ENCODE data around the gene SMYD5.

The SMYD5 gene

DNA sequence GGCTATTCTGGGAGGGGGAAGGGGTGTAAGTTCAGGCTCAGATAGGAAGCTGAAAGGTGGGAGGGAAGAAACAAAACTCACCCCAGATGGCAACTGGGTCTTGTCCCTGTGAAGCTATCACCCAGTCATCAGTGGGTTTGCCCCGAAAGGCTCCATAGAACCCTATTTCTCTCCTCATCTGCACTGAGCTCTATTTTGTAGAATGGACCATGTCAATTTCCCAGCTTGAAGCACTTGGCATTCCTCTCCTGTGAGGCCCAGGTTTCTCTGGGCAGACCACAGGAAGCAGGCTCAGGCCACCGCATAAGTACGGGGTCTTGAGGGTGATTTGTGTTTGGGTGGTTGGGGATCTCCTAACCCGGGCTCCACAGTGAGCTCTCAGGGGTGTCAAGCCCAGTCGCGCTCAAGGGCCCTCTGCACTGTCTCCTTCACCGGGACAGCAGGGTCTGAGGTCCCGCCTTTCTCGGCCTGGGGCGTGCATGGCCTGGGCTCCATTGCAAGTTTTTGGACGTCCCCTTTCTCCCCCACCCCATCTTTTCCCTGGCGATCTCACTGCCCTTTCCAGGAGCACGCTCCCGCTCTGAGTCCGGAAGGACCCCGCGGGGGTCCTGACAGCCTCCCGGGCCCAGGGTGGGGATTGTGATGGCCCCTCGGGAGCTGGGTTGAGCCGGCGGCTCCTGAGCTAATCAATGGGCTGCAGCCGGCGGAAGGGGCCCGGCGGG is 38.9 kb upstream of the SMYD5 start:
- no peak for DNase-seq (ENCODE audit: extremely low read depth, low read depth)
- peak overlapping the region; percentile 26 for H3K4me3 ChIP-seq (replicated peaks; ENCODE audit: low read depth, low read length)
- TF ChIP-seq, protein P1, sequence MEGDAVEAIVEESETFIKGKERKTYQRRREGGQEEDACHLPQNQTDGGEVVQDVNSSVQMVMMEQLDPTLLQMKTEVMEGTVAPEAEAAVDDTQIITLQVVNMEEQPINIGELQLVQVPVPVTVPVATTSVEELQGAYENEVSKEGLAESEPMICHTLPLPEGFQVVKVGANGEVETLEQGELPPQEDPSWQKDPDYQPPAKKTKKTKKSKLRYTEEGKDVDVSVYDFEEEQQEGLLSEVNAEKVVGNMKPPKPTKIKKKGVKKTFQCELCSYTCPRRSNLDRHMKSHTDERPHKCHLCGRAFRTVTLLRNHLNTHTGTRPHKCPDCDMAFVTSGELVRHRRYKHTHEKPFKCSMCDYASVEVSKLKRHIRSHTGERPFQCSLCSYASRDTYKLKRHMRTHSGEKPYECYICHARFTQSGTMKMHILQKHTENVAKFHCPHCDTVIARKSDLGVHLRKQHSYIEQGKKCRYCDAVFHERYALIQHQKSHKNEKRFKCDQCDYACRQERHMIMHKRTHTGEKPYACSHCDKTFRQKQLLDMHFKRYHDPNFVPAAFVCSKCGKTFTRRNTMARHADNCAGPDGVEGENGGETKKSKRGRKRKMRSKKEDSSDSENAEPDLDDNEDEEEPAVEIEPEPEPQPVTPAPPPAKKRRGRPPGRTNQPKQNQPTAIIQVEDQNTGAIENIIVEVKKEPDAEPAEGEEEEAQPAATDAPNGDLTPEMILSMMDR (IDR thresholded peaks at IDR 0.05; ENCODE audit: low read depth, low read length, missing control alignments): no peak

DNA sequence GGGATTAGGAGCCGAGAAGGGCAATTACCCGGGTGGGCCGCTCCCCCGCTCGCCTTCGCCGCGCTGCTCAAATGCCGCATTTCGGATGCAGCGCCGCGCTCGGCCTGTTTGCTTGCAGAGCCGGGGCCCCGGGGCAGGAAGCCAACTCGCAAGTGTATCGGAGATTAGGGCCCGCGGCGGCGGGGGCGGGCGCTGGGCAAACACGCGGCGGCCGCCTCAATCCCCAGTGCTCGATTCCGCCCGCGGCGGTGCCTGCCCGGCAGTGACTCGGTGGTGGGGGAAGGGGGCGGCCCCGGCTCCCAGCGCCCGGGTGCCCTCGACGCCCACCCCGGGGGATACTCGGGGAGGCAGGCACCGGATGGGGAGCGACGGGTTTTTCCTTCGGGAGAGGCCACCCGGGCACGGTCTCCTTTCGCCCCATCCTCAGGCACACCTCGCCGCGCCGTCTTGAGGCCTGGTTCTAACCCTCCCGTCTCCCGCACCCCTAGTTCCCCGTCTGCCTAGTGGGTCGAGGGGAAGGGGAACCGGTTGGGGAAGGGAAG is 38.3 kb upstream of the SMYD5 start:
- TF ChIP-seq, protein P1 (IDR thresholded peaks at IDR 0.05; ENCODE audit: low read depth, low read length, missing control alignments): no peak
- peak overlapping the region; percentile 26 for H3K4me3 ChIP-seq (replicated peaks; ENCODE audit: low read depth, low read length)
- DNase-seq (ENCODE audit: extremely low read depth, low read depth): no peak

DNA sequence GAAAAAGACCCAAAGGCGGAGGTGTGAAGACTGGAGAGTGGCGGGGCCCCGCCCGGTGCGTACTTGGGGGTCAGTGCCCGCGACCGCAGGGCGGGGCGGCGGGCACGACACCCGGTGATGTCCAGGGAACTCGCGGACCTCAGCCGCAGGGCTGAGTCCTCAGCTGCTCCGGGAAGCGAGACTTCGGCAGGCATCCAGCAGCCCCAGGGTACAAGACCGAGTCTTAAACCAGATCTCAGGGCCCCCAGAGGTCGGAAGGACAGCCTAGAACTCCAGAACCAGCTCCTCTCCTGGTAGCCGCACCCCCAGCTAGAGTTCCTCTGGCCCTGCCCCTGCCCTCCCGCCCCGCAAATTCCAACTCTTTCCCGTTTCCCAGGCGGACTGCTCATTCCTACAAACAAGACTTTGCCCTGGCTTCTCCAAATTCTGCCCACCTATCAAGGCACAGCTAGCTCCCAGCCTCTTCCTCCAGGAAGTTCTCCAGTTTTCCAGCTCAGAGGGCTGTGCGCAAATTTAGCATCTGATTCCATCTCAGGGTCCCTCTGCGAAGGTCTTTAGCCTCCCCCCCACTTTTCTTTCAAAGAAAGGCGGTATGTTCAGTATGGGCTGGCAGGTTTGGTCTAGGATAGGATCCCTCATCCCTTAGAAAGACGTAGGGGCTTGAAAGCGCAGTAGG is 37.7 kb upstream of the SMYD5 start:
- peak overlapping the region; percentile 26 for H3K4me3 ChIP-seq (replicated peaks; ENCODE audit: low read depth, low read length)
- TF ChIP-seq, protein P1 (IDR thresholded peaks at IDR 0.05; ENCODE audit: low read depth, low read length, missing control alignments): no peak
- DNase-seq (ENCODE audit: extremely low read depth, low read depth): no peak

DNA sequence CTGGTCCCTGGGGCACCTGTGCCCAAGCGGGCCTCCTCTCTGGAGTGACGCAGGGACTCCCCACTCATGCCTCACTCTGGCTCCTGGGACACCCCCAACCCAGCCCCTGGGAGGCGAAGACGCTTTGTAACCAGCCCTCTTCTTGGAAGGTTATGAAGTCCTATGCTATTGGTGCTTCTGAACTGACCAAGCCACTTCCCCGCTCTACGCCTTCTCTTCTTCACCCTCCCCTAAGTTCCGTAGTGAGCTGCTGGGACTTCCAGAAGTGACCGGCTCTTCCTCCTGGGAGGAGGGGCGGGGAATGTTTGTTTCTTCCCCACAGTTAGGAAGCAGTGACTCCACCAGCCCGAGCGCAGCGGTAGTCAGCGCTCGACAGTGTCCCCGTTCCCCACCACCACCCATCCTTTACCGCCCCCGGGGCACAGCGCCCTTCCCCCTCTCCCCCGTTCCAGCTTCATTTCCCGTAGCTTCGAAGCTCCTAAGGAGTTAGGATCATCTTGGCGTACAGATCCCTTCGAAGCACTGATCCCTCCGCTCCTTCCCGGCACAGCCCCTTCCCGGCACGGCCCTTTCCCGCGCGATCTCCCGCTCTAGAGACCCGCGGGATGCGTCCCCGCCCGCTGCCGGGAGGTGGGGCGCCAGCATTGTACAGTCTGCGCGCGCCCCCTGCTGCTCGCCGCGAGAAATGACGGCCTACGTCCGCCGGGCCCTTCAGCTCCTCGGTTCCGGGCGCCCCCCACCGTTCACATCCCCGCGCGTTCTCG is 37.0 kb upstream of the SMYD5 start:
- TF ChIP-seq, protein P1 (IDR thresholded peaks at IDR 0.05; ENCODE audit: low read depth, low read length, missing control alignments): peak; percentile 87
- H3K4me3 ChIP-seq (replicated peaks; ENCODE audit: low read depth, low read length): peak overlapping the region; percentile 45
- DNase-seq (ENCODE audit: extremely low read depth, low read depth): peak; percentile 36

GRCh38 chr2:73177645-73178255 is 36.3 kb upstream of the SMYD5 start:
- H3K4me3 ChIP-seq (replicated peaks; ENCODE audit: low read depth, low read length): no peak overlapping the region
- TF ChIP-seq, protein P1 (IDR thresholded peaks at IDR 0.05; ENCODE audit: low read depth, low read length, missing control alignments): no peak
- DNase-seq (ENCODE audit: extremely low read depth, low read depth): no peak

DNA sequence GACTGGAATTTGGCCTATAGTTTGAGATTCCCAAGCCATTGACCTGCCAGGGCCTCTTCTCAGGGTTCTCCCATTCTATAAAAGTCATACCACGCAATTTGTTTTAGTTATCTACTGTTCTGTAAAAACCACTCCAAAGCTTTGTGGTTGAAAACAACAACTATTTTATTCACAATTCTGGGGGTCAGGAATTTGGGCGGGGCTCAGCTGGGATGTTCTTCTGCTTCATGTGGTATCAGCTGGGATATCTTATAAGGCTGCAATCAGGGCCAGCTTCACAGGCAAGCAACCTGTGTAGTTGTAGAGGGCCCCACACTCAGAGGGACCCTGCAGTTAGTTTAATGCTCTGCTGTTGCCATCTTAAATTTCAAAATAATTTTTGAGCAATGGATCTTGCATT is 28.1 kb upstream of the SMYD5 start:
- H3K4me3 ChIP-seq (replicated peaks; ENCODE audit: low read depth, low read length): no peak overlapping the region
- TF ChIP-seq, protein P1 (IDR thresholded peaks at IDR 0.05; ENCODE audit: low read depth, low read length, missing control alignments): no peak
- no peak for DNase-seq (ENCODE audit: extremely low read depth, low read depth)

Data from HFF-Myc (cell line).